ENCODE results near the gene CFAP119.

DNA sequence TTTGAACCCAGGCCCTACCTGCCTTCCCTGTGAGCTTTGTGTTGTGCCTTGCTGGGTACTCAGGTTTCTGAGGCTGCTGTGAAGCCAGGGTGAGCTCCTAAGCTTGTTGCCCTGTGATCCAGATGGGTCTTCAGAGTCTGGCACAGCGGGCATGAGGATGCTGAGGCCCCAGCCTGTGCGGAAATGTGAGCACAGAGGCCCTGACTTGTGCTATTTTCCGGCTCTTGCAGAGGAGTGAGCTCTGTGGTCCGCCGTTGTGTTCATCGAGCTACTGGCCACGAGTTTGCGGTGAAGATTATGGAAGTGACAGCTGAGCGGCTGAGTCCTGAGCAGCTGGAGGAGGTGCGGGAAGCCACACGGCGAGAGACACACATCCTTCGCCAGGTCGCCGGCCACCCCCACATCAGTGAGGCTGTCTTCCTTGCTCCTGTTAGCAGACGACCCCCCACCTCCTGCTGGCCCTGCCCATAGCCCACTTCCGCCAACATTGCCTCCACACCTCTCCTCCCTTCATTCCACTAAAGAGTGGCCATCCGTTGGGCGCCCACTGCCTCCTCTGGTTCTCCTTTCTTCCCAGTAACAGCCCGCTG, 10.9 kb downstream of the CFAP119 start:
- TF ChIP-seq CTCF (IDR thresholded peaks at IDR 0.05; ENCODE audit: borderline replicate concordance, extremely low read depth, low read length, poor library complexity, severe bottlenecking) (no peak), EZH2 (IDR thresholded peaks at IDR 0.05; ENCODE audit: borderline replicate concordance, low read depth, low read length, severe bottlenecking) (no peak)
